Retina (tissue), 1 donor: Measurements from ENCODE around the gene ASPDH.
A peak's percentile ranks its signal among the peaks of the same experiment; 100 is the strongest.

Experiments
- DNase-seq: peaks from one replicate; pipeline ENCODE4 v3.0.0-alpha.2; 2016

The ASPDH gene

GRCh38 chr19:50512999-50513745, 541 bp downstream of the ASPDH start:
- DNase-seq: no peak

DNA sequence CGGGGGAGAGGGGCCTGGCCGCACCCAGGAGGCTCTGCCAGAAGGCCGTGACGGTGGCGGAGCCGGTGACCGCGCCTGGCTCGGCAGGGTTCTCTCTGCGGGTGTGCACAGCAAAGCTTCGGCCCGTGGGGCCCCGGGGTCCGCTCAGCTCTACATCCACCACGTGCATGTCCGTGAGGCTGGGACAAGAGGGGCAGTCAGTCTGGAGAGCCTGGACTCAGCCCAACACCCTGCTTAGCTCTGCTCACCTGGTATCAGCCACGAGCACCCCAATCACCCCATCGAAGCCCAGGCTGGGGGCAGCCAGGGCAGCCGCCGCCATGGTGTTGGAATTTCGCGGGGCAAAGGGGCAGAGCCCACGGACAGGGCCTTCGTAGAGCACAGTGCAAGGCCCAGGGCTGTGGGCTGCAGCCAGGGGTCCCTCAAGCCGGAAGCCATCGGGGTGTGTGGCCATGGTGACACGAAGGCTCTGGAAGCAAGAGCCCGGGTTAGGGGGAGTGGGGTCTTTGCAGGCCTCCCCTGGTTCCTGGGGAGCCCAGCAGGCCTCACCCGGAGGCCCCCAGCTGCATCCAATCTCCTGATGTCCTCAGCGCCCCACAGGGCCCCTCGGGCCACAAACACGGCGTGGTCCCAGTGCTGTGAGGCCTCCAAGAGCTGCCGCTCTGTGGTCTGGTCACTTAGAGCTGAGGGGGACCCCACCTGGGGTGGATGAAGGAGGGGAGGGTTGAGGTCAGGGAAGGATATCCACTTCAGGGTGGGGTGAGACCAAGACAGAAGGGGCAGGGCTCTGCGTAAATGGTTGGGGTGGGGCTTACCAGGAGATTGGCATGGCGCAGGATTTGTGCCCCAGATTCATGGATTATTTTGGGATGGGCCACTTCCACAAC, 1.4 kb downstream of the ASPDH start:
- DNase-seq: no peak

GRCh38 chr19:50511069-50511822, 2.5 kb downstream of the ASPDH start, which contains the start of gene JOSD2:
TSS of gene JOSD2 (minus strand) at chr19:50511191. CDS start at chr19:50510431, 760 bp downstream.
- DNase-seq: peak; percentile 100

- DNase-seq: no peak
Measured at GRCh38 chr19:50510700-50511068, 3.0 kb downstream of the ASPDH start.

GRCh38 chr19:50510121-50510670, 3.5 kb downstream of the ASPDH start:
- no peak for DNase-seq

DNA sequence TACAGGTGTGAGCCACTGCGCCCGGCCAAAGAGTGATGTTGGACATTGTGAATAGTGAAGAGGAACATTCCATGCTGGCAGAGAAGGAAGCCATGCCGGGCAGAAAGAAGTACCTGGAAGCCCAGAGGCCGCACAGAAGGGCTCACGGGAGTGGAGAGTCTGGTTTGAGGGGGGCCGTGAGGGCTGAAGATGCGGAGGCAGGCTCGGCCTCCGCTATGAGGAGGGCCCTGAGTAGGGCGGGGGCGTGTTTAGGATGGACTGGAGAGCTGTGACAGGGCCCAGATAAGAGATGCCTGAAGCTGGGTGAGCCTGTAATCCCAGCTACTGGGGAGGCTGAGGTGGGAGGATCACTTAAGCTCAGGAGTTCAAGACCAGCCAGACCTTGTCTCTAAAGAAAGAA, 4.3 kb downstream of the ASPDH start:
- no peak for DNase-seq

DNA sequence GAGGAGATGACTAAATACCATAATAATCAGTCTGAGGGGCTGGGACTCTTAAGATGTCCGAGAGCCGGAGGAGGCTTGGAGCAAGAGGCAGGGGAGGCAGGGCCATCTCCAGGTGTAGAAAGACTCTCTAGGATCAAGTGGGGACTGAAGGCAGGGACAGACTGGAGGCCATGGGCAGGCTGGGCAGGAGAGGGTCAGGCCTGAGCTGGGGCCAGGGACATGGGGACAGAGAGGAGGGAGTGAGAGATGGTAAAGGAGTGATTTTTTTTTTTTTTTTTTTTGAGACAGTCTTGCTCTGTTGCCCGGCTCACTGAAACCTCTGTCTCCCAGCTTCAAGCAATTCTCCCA, 4.9 kb downstream of the ASPDH start:
- no peak for DNase-seq

- DNase-seq: no peak
Measured at GRCh38 chr19:50507376-50507775, 6.3 kb downstream of the ASPDH start.

GRCh38 chr19:50506700-50507099, 7.0 kb downstream of the ASPDH start:
- DNase-seq: no peak

DNA sequence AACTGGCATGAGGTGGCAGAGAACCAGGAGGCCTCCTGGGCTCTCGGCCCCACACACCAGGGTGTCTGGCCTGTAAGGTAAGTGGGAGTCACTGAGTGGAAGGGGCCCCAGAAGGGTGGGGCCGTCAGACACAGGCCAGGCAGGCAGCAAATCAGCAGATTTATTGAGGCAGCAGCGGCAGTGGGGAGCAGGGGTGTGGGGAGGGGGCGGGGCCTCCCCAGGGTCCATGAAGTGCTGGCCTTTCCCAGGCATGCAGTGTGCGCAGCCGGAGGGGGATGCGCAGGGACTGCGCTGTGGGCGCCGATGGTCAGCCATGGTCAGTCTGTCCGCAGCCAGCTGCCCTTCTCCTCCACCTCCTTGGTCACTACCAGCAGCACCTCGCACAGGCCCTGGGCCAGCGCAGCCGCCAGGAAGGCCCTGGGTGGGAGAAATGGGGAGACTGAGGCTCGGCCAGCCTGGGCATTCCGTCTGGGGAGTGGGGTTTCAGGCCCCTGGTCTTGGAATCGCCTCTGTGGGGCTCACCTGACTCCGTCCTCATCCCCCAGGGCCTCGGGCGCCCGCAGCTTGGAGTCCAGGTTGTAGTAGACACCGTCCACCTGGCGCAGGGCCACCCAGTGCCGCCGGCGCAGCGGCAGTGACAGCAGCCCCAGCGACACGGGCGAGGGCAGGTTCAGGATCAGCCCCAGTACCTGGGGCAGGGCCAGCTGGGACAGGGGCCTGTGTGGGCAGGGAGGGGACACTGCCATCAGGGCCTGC, 7.7 kb downstream of the ASPDH start:
- no peak for DNase-seq

GRCh38 chr19:50501568-50502475, 11.9 kb downstream of the ASPDH start:
- DNase-seq: no peak

DNA sequence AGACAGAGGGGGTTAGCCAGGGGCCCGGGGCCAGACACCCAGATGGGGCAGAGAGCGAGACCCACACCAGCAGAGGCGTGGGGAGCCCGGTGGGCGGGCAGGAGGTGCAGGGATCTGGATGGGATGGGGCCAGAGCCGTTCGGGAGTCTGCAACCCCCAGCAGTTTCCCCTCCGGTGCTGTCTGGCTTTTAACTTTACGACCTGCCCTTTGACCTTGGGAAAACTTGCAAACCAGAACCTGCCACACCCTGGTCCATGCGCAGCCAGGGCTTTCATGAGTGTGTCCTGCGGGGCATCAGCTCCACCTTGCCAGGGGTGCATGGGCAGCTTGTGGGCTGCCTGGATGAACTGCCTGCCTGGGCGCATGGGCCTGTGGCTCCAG, 12.5 kb downstream of the ASPDH start:
- DNase-seq: no peak

GRCh38 chr19:50500753-50501151, 13.0 kb downstream of the ASPDH start:
- DNase-seq: no peak

GRCh38 chr19:50500060-50500752, 13.5 kb downstream of the ASPDH start:
- peak; percentile 70 for DNase-seq

DNA sequence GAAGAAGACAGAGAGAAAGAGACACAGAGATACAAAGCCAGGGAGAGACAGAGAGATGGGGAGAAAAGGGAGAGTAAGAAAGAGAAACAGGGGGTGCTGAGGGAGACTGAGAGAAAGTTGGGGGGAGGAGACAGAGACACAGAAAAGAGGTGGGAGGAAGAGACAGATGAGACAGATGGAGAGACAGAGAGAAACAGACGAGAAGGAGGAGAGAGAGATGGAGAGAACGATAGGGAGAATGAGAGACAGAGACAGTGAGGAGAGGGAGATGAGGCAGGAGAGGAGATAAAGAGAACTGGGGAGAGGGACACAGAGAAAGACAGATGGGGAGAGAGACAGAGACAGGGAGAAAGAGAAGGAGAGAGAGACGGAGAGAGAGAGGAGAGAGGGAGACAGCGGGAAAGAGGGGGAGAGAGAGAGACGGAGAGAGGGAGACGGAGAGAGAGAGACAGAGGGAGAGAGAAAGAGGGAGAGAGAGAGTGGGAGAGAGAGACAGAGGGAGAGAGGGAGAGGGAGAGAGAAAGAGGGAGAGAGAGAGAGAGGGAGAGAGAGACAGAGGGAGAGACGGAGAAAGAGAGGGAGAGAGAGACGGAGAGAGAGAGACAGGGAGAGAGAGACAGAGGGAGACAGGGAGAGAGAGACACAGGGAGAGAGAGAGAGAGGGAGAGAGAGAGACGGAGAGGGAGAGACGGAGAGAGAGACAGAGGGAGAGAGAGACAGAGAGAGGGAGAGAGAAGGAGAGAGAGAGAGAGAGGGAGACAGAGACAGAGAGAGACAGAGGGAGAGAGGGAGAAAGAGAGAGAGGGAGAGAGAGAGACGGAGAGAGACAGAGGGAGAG, 15.3 kb downstream of the ASPDH start:
- DNase-seq: no peak

DNA sequence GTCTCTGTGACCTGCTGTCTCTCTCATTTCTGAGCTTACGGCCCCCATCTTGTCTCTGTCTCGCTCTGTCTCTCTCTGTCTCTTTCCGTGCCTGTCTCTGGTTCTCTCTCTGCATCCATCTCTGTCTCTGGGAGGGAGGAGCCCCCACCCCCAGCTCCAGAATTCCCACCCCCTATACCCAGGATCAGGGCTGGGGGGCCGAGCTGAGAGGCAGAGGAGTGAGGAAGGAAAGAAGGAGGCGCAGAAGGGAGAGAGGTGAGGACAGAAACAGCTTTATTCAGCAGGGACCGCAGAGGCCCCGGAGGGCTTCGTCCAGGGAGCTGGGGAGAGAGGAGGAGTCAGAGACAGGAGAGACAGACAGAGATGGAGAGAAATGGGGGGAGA, 16.7 kb downstream of the ASPDH start:
- no peak for DNase-seq

DNA sequence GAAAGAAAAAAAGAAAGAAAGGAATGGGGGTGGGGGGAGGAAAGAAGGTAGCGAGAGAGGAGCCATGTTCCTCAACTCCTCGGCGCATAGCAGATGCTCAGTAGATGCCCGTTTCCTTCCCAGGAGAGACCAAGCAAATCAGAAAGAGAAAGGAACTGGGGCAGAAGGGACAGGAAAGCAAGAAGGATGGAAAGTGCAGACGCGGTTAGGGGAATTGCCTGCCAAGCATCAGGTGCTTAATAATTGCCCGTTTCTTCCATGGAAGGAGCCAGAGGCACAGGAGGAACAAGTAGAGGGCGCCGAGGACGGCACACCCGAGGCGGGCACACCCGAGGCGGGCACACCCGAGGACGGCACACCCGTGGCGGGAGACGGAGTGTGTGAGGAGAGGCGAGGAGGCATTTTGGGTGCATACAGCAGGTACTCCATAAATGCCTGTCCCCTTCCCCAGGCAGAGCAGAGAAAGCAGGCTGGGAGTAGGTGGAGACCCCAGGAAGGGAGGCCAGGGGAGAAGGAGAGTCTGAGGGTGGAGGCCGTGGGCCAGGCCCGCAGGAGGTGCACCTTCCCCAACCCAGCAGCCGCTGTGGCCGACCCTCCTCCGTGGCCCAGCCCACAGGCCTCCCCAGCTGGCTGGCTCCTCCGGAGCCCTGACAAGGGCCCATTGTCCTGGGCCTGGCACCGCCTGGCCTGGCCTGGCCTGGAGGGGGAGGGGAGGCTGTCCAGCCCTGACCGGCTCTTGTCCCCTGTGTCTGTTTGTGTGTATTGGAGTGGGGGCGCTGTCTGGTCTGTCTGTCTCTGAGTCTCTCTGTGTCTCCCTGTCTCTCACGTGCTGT, 17.3 kb downstream of the ASPDH start:
- peak; percentile 84 for DNase-seq

GRCh38 chr19:50495020-50495531, 18.6 kb downstream of the ASPDH start:
- no peak for DNase-seq
